CD14-positive monocyte (primary cell): ENCODE data around the gene CCL16. TPM values are rescaled to one million over a fixed set of nuclear protein-coding genes. Genes with fewer than 3 reads are reported as not detected.

Source experiments
- DNase-seq, 3 donors: peaks; one replicate each; pipeline ENCODE4 v3.0.0-alpha.2; 2011 to 2022
- H2AFZ ChIP-seq: 2 replicates; pipeline ENCODE4 v1.6.0; 2012; ENCODE audit warnings: mild to moderate bottlenecking, low read depth, low read length, inconsistent platforms; ENCODE audit not compliant: insufficient read depth, poor library complexity, severe bottlenecking
- H3K27ac ChIP-seq, 2 donors: 1 replicate in 1 of 2; 2 replicates in 1 of 2; pipeline ENCODE4 v1.5.1; 2012 to 2013; ENCODE audit warnings: low read length in 2 of 2, control low read depth in 1 of 2, inconsistent platforms in 1 of 2, low read depth in 1 of 2, mild to moderate bottlenecking in 1 of 2
- H3K27me3 ChIP-seq, 2 donors: one replicate each; pipeline versions ENCODE4 v1.6.0 to v1.6.1; 2011 to 2013; ENCODE audit warnings: low read length in 2 of 2; ENCODE audit not compliant: control insufficient read depth in 2 of 2, insufficient read depth in 2 of 2
- H3K36me3 ChIP-seq, 2 donors: replicated peaks in 1 of 2; 1 replicate in 1 of 2; 2 replicates in 1 of 2; pipeline versions ENCODE4 v1.5.1 to v1.6.1; 2012 to 2013; ENCODE audit warnings: low read length in 2 of 2, control low read depth in 1 of 2, inconsistent platforms in 1 of 2, mild to moderate bottlenecking in 1 of 2; ENCODE audit not compliant: insufficient read depth in 2 of 2, control insufficient read depth in 1 of 2
- H3K4me1 ChIP-seq, 2 donors: 1 replicate in 1 of 2; 2 replicates in 1 of 2; pipeline versions ENCODE4 v1.5.1 to v1.6.1; 2012 to 2013; ENCODE audit warnings: low read length in 2 of 2, control low read depth in 1 of 2, inconsistent platforms in 1 of 2, mild to moderate bottlenecking in 1 of 2, moderate library complexity in 1 of 2; ENCODE audit not compliant: insufficient read depth in 2 of 2, control insufficient read depth in 1 of 2
- H3K4me2 ChIP-seq: replicated peaks from 2 replicates; pipeline ENCODE3; 2012; ENCODE audit warnings: low read length, moderate library complexity, mild to moderate bottlenecking; ENCODE audit not compliant: poor library complexity, severe bottlenecking; ENCODE audit errors: extremely low read depth
- H3K4me3 ChIP-seq, 3 experiments: fragments of 200-600 bp in 1 of 3; sonication (generic) in 1 of 3; replicated peaks in 1 of 3; 1 replicate in 2 of 3; 2 replicates in 1 of 3; pipeline ENCODE4 v1.5.1; 2011 to 2013; ENCODE audit warnings: low read length in 3 of 3, mild to moderate bottlenecking in 3 of 3, control low read depth in 2 of 3, low read depth in 2 of 3, inconsistent platforms in 1 of 3, moderate library complexity in 1 of 3
- H3K79me2 ChIP-seq: 2 replicates; pipeline ENCODE4 v1.6.0; 2012; ENCODE audit warnings: mild to moderate bottlenecking, control low read depth, inconsistent platforms, low read length, moderate library complexity; ENCODE audit not compliant: insufficient read depth
- H3K9ac ChIP-seq: 2 replicates; pipeline ENCODE4 v1.6.0; 2017; ENCODE audit warnings: low read length, mild to moderate bottlenecking; ENCODE audit not compliant: insufficient read depth, poor library complexity, severe bottlenecking
- H3K9me3 ChIP-seq, 2 donors: replicated peaks in 1 of 2; 1 replicate in 1 of 2; 2 replicates in 1 of 2; pipeline versions ENCODE4 v1.5.1 to v1.6.1; 2012 to 2013; ENCODE audit warnings: low read length in 2 of 2, control low read depth in 1 of 2; ENCODE audit not compliant: control insufficient read depth in 1 of 2, insufficient read depth in 1 of 2
- H4K20me1 ChIP-seq: 2 replicates; pipeline ENCODE4 v1.6.0; 2012; ENCODE audit warnings: mild to moderate bottlenecking, low read length, control low read depth, moderate library complexity; ENCODE audit not compliant: insufficient read depth
- H3K27ac Mint-ChIP-seq, 7 donors: one replicate each; pipeline ENCODE4 v1.8.0; 2020; ENCODE audit warnings: mild to moderate bottlenecking in 7 of 7, mixed read lengths in 7 of 7, moderate library complexity in 6 of 7, inconsistent platforms in 2 of 7
- H3K27me3 Mint-ChIP-seq, 3 donors: one replicate each; pipeline ENCODE4 v1.8.0; 2021 to 2022; ENCODE audit warnings: low read depth in 3 of 3, mild to moderate bottlenecking in 3 of 3, mixed read lengths in 3 of 3, moderate library complexity in 3 of 3, inconsistent platforms in 1 of 3
- H3K36me3 Mint-ChIP-seq, 2 donors: one replicate each; pipeline ENCODE4 v1.8.0; 2020; ENCODE audit warnings: mixed read lengths in 2 of 2, inconsistent platforms in 1 of 2, mild to moderate bottlenecking in 1 of 2
- H3K4me1 Mint-ChIP-seq: one replicate; pipeline ENCODE4 v1.8.0; 2020; ENCODE audit warnings: mild to moderate bottlenecking, mixed read lengths
- H3K4me3 Mint-ChIP-seq, 2 donors: one replicate each; pipeline ENCODE4 v1.8.0; 2020; ENCODE audit warnings: mild to moderate bottlenecking in 2 of 2, mixed read lengths in 2 of 2, moderate library complexity in 1 of 2
- H3K9me3 Mint-ChIP-seq, 7 donors: one replicate each; pipeline ENCODE4 v1.8.0; 2020 to 2022; ENCODE audit warnings: mixed read lengths in 7 of 7, mild to moderate bottlenecking in 6 of 7, moderate library complexity in 6 of 7, inconsistent platforms in 2 of 7
- CTCF ChIP-seq: fragments of 200-600 bp; IDR thresholded peaks from one replicate; pipeline ENCODE4 v1.8.0; 2022; ENCODE audit warnings: antibody characterized with exemption, mild to moderate bottlenecking
- WGBS: methylation state at CpG from one replicate; pipeline ENCODE4 v1.1.5; 2013; ENCODE audit warnings: missing lambda C conversion rate; ENCODE audit not compliant: insufficient coverage; 5-methylcytosine and 5-hydroxymethylcytosine counted together
- intact Hi-C, 2 donors: fragments of 100-400 bp; cut with micrococcal nuclease; formaldehyde crosslinking; loops; one replicate each; pipeline versions ENCODE4 v1.15.0 to v1.15.1; 2023
- polyA plus RNA-seq, 3 donors: library from polyadenylated mRNA; depleted of rRNA in 1 of 3; unstranded in 2 of 3; stranded (reverse) in 1 of 3; fragments of 300-500 nt in 2 of 3; fragments of >200 nt in 1 of 3; fragmentation: Illumina TruSeq in 2 of 3; gene quantifications; 1 replicate in 2 of 3; 2 replicates in 1 of 3; pipeline ENCODE4 v1.2.3, GENCODE V29; 2012 to 2021

The CCL16 gene
- polyA plus RNA-seq, 3 donors, result not detected

- no peaks in the 10 kb centered on the region for H3K4me1 ChIP-seq
- no peaks in the 10 kb centered on the region for H3K79me2 ChIP-seq
- no peak overlapping the region for H3K4me3 ChIP-seq
- Mint-ChIP-seq H3K27ac (no peak overlapping the region), H3K36me3 (no peaks in the 10 kb centered on the region), H3K4me1 (peaks cover 11% of the 10 kb centered on the region), H3K27me3 (peaks cover 0 to 3% (median 0%) of the 10 kb centered on the region in 3 donors), H3K9me3 (no peaks in the 10 kb centered on the region), H3K4me3 (no peak overlapping the region)
- intact Hi-C loops, result no loop called here
- no peak for DNase-seq
- 83% methylated on average over 2 of the region's 7 CpGs for WGBS
- H2AFZ ChIP-seq, result no peak overlapping the region
- H3K9ac ChIP-seq, result no peak overlapping the region
- no peak overlapping the region for H3K27ac ChIP-seq
- H3K4me2 ChIP-seq, result no peak overlapping the region
- no peaks in the 10 kb centered on the region for H3K36me3 ChIP-seq
- TF ChIP-seq CTCF, result no peak
- no peaks in the 10 kb centered on the region for H3K9me3 ChIP-seq
- H4K20me1 ChIP-seq, result no peaks in the 10 kb centered on the region
- no peaks in the 10 kb centered on the region for H3K27me3 ChIP-seq
Measured at GRCh38 chr17:36002631-36003030, 21.3 kb upstream of the CCL16 start.

- Mint-ChIP-seq H3K27me3 (peaks cover 0 to 3% (median 0%) of the 10 kb centered on the region in 3 donors), H3K27ac (no peak overlapping the region), H3K36me3 (no peaks in the 10 kb centered on the region), H3K9me3 (no peaks in the 10 kb centered on the region), H3K4me1 (peaks cover 11% of the 10 kb centered on the region), H3K4me3 (no peak overlapping the region)
- no peak overlapping the region for H2AFZ ChIP-seq
- no peak overlapping the region for H3K4me2 ChIP-seq
- H3K27ac ChIP-seq, result no peak overlapping the region
- H3K27me3 ChIP-seq, result no peaks in the 10 kb centered on the region
- no peaks in the 10 kb centered on the region for H3K36me3 ChIP-seq
- H3K9me3 ChIP-seq, result no peaks in the 10 kb centered on the region
- no peaks in the 10 kb centered on the region for H4K20me1 ChIP-seq
- H3K4me3 ChIP-seq, result no peak overlapping the region
- no peaks in the 10 kb centered on the region for H3K79me2 ChIP-seq
- no peak for DNase-seq
- no peaks in the 10 kb centered on the region for H3K4me1 ChIP-seq
- WGBS, result 96% methylated on average over 3 of the region's 6 CpGs
- no peak for TF ChIP-seq CTCF
- H3K9ac ChIP-seq, result no peak overlapping the region
- intact Hi-C loops, result no loop called here
Measured at GRCh38 chr17:36001862-36002603, 20.7 kb upstream of the CCL16 start.
